ENCODE results near the gene SOCS7. TPM values are rescaled to one million over a fixed set of nuclear protein-coding genes. Genes with fewer than 3 reads are reported as not detected.
A peak's percentile ranks its signal among the peaks of the same experiment; 100 is the strongest.

SOCS7 gene
- total and polyA plus RNA-seq, 2 of the 4 experiments (the other 2 are of a cell fraction): 6.5 to 6.8 TPM

GRCh38 chr17:38451030-38451839, 99.6 kb downstream of the SOCS7 start:
- H4K20me1 ChIP-seq (ENCODE audit: insufficient read depth, low read length): peaks cover 38% of the 10 kb centered on the region
- H3K79me1 ChIP-seq (ENCODE audit: low read depth in 1 of 2, low read length in 2 of 2): peaks cover 38 to 86% of the 10 kb centered on the region in 2 experiments
- H4K5ac ChIP-seq (ENCODE audit: low read depth, low read length): peak overlapping the region; percentile 84
- peaks cover 46% of the 10 kb centered on the region for H3K9me1 ChIP-seq (ENCODE audit: insufficient read depth, low read length)
- peaks cover 63% of the 10 kb centered on the region for H3K4me1 ChIP-seq (ENCODE audit: control insufficient read depth, insufficient read depth, low read length)
- H2BK120ac ChIP-seq (ENCODE audit: low read depth, low read length): peak overlapping the region; percentile 99
- peak overlapping the region; percentile 99 for H2BK15ac ChIP-seq (ENCODE audit: low read depth, low read length)
- H3K18ac ChIP-seq (ENCODE audit: low read depth, low read length): peak overlapping the region; percentile 89
- ATAC-seq (ENCODE audit: low read depth): peak; percentile 52
- peak overlapping the region; percentile 99 for H3K23ac ChIP-seq (ENCODE audit: low read depth, low read length)
- intact Hi-C loops (cut with micrococcal nuclease): loop anchor here (2.0 kb wide), 2 partner anchors 14 to 22 kb away; partner anchors contain the start of gene ARHGAP23
- dilution Hi-C loops (cut with HindIII; ENCODE audit: low sequenced_read_pairs, unreplicated experiment): no loop called here
- peak overlapping the region; percentile 98 to 99 for H4K8ac ChIP-seq (ENCODE audit: low read depth in 2 of 2, low read length in 2 of 2)
- peak overlapping the region; percentile 100 for H3K4ac ChIP-seq (ENCODE audit: low read depth, low read length)
- H3K14ac ChIP-seq (replicated peaks; ENCODE audit: low read depth, low read length): peak overlapping the region; percentile 99
- TF ChIP-seq MAZ (IDR thresholded peaks at IDR 0.05; ENCODE audit: borderline replicate concordance, low read depth, low read length) (peak; percentile 93; the same call in 1 of the 2 replicates), RCOR1 (IDR thresholded peaks at IDR 0.05; ENCODE audit: insufficient replicate concordance, low read length) (peak; percentile 16), MAFK (IDR thresholded peaks at IDR 0.05; ENCODE audit: low read depth, low read length) (no peak)
- H3K27ac ChIP-seq (ENCODE audit: insufficient read depth, low read length): peak overlapping the region; percentile 99
- H2AK9ac ChIP-seq (replicated peaks; ENCODE audit: low read depth, low read length, poor library complexity): peak overlapping the region; percentile 100
- H3K56ac ChIP-seq (ENCODE audit: extremely low read depth, insufficient read depth, low read length): peak overlapping the region; percentile 99
- BruUV-seq (replicated peaks): TSS peak; percentile 57
- H3K9ac ChIP-seq (ENCODE audit: low read depth, low read length): peak overlapping the region; percentile 86
- no peaks in the 10 kb centered on the region for H3K27me3 ChIP-seq (ENCODE audit: control insufficient read depth, insufficient read depth, low read length)
- DNase-seq: peak; percentile 79
- H2BK20ac ChIP-seq (ENCODE audit: low read depth, low read length): peak overlapping the region; percentile 95
- peaks cover 5% of the 10 kb centered on the region; the same call in 1 of the 2 replicates for H3K36me3 ChIP-seq (ENCODE audit: control insufficient read depth, insufficient read depth, low read length)
- no peaks in the 10 kb centered on the region for H3K9me3 ChIP-seq (ENCODE audit: control insufficient read depth, insufficient read depth, low read length)
- CTCF ChIA-PET: interaction anchor here (0.8 to 1.1 kb wide), 3 partner anchors 8 to 21 kb away, joined by 3 to 4 read pairs (median 3); no protein-coding TSS in a partner anchor
- in situ Hi-C loops (cut with MboI; ENCODE audit: low sequenced_read_pairs): no loop called here
- peak overlapping the region; percentile 30 for H3K4me3 ChIP-seq (ENCODE audit: insufficient read depth, low read depth, low read length)
- H3K4me2 ChIP-seq (ENCODE audit: low read depth, low read length): peak overlapping the region; percentile 81
- peak overlapping the region; percentile 73 for H2AFZ ChIP-seq (replicated peaks; ENCODE audit: low read length, poor library complexity)
- no CpG with 5 or more reads among the region's 10 CpGs for WGBS, 2 experiments (ENCODE audit: extremely low coverage in 2 of 2, insufficient read length in 1 of 2)
- H2BK5ac ChIP-seq (ENCODE audit: low read depth, low read length, poor library complexity, severe bottlenecking): peak overlapping the region; percentile 98
- H2AK5ac ChIP-seq (ENCODE audit: low read depth, low read length): peak overlapping the region; percentile 100
- H4K91ac ChIP-seq (ENCODE audit: insufficient read depth, low read depth, low read length): peak overlapping the region; percentile 100
- POLR2A ChIA-PET (ENCODE audit: unreplicated experiment): interaction anchor here (0.9 kb wide), 1 partner anchor 14 kb away, joined by 3 read pairs; no protein-coding TSS in a partner anchor
